MV-4-11 (cell line): ENCODE measurements around the gene PRM3.
A peak's percentile ranks its signal among the peaks of the same experiment; 100 is the strongest.

Experiments used
- DNase-seq: peaks from one replicate; lab custom pipeline; 2025; lab: John Stamatoyannopoulos, UW

The PRM3 gene

GRCh38 chr16:11245222-11245737 is 28.1 kb downstream of the PRM3 start:
- no peak for DNase-seq

- DNase-seq: no peak
These were observed 30.8 kb downstream of the PRM3 start for GRCh38 chr16:11242658-11243057.

- DNase-seq: no peak
These were observed 31.8 kb downstream of the PRM3 start for GRCh38 chr16:11241480-11242204.

GRCh38 chr16:11240636-11241473 is 32.6 kb downstream of the PRM3 start:
- DNase-seq: no peak

GRCh38 chr16:11239644-11240632 is 33.5 kb downstream of the PRM3 start:
- DNase-seq: no peak

- DNase-seq: no peak
These were observed 34.9 kb downstream of the PRM3 start for GRCh38 chr16:11238272-11239202.

- peak; percentile 99 for DNase-seq
These were observed 36.8 kb downstream of the PRM3 start for GRCh38 chr16:11236461-11237254.

- peak; percentile 85 for DNase-seq
These were observed 37.8 kb downstream of the PRM3 start for GRCh38 chr16:11235703-11235991.

GRCh38 chr16:11234884-11235702 is 38.3 kb downstream of the PRM3 start:
- DNase-seq: peak; percentile 92

- peak; percentile 80 for DNase-seq
These were observed 39.6 kb downstream of the PRM3 start for GRCh38 chr16:11233727-11234376.

GRCh38 chr16:11232852-11233726 is 40.3 kb downstream of the PRM3 start:
- DNase-seq: peak; percentile 93

GRCh38 chr16:11232302-11232851 is 41.1 kb downstream of the PRM3 start:
- no peak for DNase-seq

- no peak for DNase-seq
These were observed 42.0 kb downstream of the PRM3 start for GRCh38 chr16:11231367-11231970.

GRCh38 chr16:11229906-11230305 is 43.5 kb downstream of the PRM3 start:
- no peak for DNase-seq

- DNase-seq: no peak
These were observed 44.0 kb downstream of the PRM3 start for GRCh38 chr16:11229432-11229831.

- peak; percentile 14 for DNase-seq
These were observed 47.5 kb downstream of the PRM3 start for GRCh38 chr16:11225677-11226549.
